HT-29 (cell line): ENCODE results near the gene CIB2. TPM values are rescaled to one million over a fixed set of nuclear protein-coding genes. Genes with fewer than 3 reads are reported as not detected.
A peak's percentile ranks its signal among the peaks of the same experiment; 100 is the strongest.
"Not testable (repeated sequence)": the region's sequence is repeated elsewhere in the genome, so short reads cannot be mapped to it uniquely, and the experiment has no call there.

Source experiments
- DNase-seq: peaks from one replicate; pipeline ENCODE4 v3.0.0-alpha.2; 2015; ENCODE audit warnings: low spot score
- total RNA-seq: library from RNA; depleted of rRNA; stranded (reverse); fragments of >200 nt; shearing (Covaris generic); gene quantifications from 2 replicates; pipeline ENCODE4 v1.2.3, GENCODE V29; 2014; rRNA removed

The CIB2 gene
- 0.44 and 0.74 TPM in 2 replicates for total RNA-seq

GRCh38 chr15:78131295-78132061, at the start of gene CIB2:
Gene CIB2, minus strand, starts transcription at chr15:78131445. Its CDS starts 230 bp downstream, at chr15:78131215.
- DNase-seq: peak; percentile 54

GRCh38 chr15:78179906-78180305, 48.7 kb upstream of the CIB2 start:
- DNase-seq: no peak

GRCh38 chr15:78179286-78179840, 48.1 kb upstream of the CIB2 start:
- no peak for DNase-seq

GRCh38 chr15:78178064-78178463, 46.8 kb upstream of the CIB2 start:
- no peak for DNase-seq

GRCh38 chr15:78177447-78177873, 46.2 kb upstream of the CIB2 start:
- peak; percentile 73 for DNase-seq

GRCh38 chr15:78175330-78175729, 44.1 kb upstream of the CIB2 start:
- DNase-seq: no peak

GRCh38 chr15:78174401-78174800, 43.2 kb upstream of the CIB2 start:
- DNase-seq: no peak

- DNase-seq: no peak
Measured at GRCh38 chr15:78171864-78172472, 40.7 kb upstream of the CIB2 start.

- no peak for DNase-seq
Measured at GRCh38 chr15:78170848-78171773, 39.9 kb upstream of the CIB2 start.

- no peak for DNase-seq
Measured at GRCh38 chr15:78168608-78169007, 37.4 kb upstream of the CIB2 start.

- no peak for DNase-seq
Measured at GRCh38 chr15:78167227-78167888, 36.1 kb upstream of the CIB2 start.

- no peak for DNase-seq
Measured at GRCh38 chr15:78164010-78164409, 32.8 kb upstream of the CIB2 start.

- DNase-seq: no peak
Measured at GRCh38 chr15:78162038-78162437, 30.8 kb upstream of the CIB2 start.

GRCh38 chr15:78159395-78159794, 28.1 kb upstream of the CIB2 start:
- no peak for DNase-seq

- no peak for DNase-seq
Measured at GRCh38 chr15:78157203-78157602, 26.0 kb upstream of the CIB2 start.

- no peak for DNase-seq
Measured at GRCh38 chr15:78156653-78157052, 25.4 kb upstream of the CIB2 start.

- no peak for DNase-seq
Measured at GRCh38 chr15:78155355-78155939, 24.2 kb upstream of the CIB2 start.

- no peak for DNase-seq
Measured at GRCh38 chr15:78154955-78155354, 23.7 kb upstream of the CIB2 start.

GRCh38 chr15:78151075-78151474, 19.8 kb upstream of the CIB2 start:
- not testable (repeated sequence) for DNase-seq

- peak; percentile 75 for DNase-seq
Measured at GRCh38 chr15:78149805-78150751, 18.8 kb upstream of the CIB2 start.
